ENCODE results near the gene CPHXL.
A peak's percentile ranks its signal among the peaks of the same experiment; 100 is the strongest.

Gene CPHXL

DNA sequence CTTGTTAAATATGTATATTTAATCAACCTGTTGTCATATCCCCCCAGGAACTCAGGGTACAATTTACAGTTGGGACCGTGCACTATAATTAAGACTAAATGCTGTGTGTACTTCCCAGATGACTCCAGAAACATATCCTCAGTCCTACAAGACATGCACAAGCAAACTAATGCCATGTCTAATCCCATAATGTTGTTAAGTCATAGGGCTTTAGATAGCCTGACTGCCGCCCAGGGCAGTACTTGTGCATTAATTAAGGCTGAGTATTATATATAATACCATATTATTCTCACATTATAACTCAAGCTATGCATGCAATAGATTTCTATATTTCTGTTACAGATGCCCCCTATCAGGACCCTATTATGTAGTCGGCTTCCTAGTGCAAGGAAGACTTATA is 20.1 kb upstream of the CPHXL start:
- H3K9me3 ChIP-seq (ENCODE audit: control insufficient read depth, low read length) = peaks cover 31% of the 10 kb centered on the region
- WGBS, 2 experiments (ENCODE audit: insufficient coverage in 2 of 2) = 60% methylated on average over 1 of the region's 3 CpGs; no CpG with 5 or more reads in 1 of the 2 experiments
- no peak overlapping the region for H3K4me3 ChIP-seq (ENCODE audit: extremely low read depth, insufficient read depth, low read length, poor library complexity, severe bottlenecking)
- H3K36me3 ChIP-seq (ENCODE audit: control insufficient read depth, insufficient read depth, low read length) = no peaks in the 10 kb centered on the region
- H3K4me1 ChIP-seq (ENCODE audit: control insufficient read depth, insufficient read depth, low read length, poor library complexity, severe bottlenecking) = no peaks in the 10 kb centered on the region
- no peak overlapping the region for H3K27ac ChIP-seq (ENCODE audit: low read depth, low read length, severe bottlenecking)

DNA sequence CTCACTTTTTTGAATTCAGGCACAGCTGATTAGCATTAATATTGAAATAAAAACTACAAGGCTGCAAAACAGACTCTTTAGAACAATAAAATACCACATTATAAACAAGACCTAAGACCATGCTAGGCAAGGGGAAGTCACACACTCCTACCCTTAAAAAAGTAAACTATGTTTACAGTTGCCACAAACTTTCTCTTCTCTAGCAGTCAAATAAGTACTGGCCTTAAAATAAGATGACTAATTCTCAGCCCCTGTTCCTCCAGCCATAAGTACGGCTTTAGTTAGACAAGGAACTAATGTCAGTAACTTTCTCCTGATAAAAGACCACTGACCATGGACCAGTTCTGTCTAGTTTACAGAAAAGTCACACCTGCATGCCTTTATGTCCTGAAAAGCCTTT is 19.5 kb upstream of the CPHXL start:
- Histone ChIP-seq H3K4me3 (ENCODE audit: extremely low read depth, insufficient read depth, low read length, poor library complexity, severe bottlenecking) (no peak overlapping the region), H3K4me1 (ENCODE audit: control insufficient read depth, insufficient read depth, low read length, poor library complexity, severe bottlenecking) (no peaks in the 10 kb centered on the region), H3K27ac (ENCODE audit: low read depth, low read length, severe bottlenecking) (no peak overlapping the region), H3K9me3 (ENCODE audit: control insufficient read depth, low read length) (peaks cover 32% of the 10 kb centered on the region), H3K36me3 (ENCODE audit: control insufficient read depth, insufficient read depth, low read length) (no peaks in the 10 kb centered on the region)
- 83 to 86% methylated on average over 1 of the region's 1 CpG for WGBS, 2 experiments (ENCODE audit: insufficient coverage in 2 of 2)

DNA sequence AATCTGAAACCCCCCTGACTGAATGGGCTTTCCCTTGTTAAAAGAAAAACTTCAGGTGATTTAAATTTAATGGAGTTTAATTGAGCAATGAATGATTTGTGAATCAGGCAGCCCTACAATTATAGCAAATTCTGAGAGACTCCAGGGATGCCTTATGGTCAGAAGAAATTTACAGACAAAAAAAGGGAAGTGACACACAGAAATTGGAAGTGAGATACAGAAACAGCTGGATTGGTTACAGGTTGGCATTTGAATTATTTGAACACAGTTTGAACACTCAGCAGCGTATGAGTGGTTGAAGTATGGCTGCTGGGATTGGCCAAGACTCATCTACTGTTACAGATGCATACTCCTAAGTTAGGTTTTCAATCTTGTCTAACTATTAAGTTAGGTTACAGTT is 19.0 kb upstream of the CPHXL start:
- H3K36me3 ChIP-seq (ENCODE audit: control insufficient read depth, insufficient read depth, low read length) = no peaks in the 10 kb centered on the region
- WGBS, 2 experiments (ENCODE audit: insufficient coverage in 2 of 2) = 40% methylated on average over 1 of the region's 1 CpG; no CpG with 5 or more reads in 1 of the 2 experiments
- H3K4me1 ChIP-seq (ENCODE audit: control insufficient read depth, insufficient read depth, low read length, poor library complexity, severe bottlenecking) = no peaks in the 10 kb centered on the region
- no peak overlapping the region for H3K4me3 ChIP-seq (ENCODE audit: extremely low read depth, insufficient read depth, low read length, poor library complexity, severe bottlenecking)
- H3K27ac ChIP-seq (ENCODE audit: low read depth, low read length, severe bottlenecking) = no peak overlapping the region
- H3K9me3 ChIP-seq (ENCODE audit: control insufficient read depth, low read length) = peaks cover 37% of the 10 kb centered on the region

DNA sequence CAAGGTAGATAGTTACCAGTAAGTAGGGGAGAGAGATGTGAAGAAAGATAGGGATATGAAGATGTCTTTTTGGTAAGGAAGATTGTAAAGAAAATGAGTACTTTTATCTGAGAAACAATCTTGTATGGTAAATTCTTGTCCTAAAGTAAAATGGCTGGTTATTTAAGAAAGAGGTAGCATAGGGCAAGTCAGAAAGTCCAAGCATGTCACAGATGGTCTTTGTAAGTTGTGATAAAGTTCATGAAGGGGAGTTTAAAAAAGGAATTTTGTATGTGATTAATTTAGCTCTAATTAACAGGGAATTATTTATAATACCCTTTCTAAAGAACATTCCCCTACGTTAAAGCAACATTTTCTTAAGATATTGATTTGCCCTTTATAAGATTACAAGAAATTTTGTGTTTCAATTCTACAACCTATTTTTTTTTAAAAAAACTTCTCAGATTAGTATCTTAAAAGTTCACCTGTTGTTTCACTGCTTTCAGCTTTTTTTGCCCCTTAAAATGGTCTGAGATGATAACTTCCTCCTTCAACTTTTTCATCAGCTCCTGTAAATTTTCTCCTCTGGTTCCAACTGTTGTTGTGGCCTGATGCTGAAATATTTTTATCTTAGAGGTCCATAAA is 16.2 kb upstream of the CPHXL start:
- Histone ChIP-seq H3K9me3 (ENCODE audit: control insufficient read depth, low read length) (peaks cover 39% of the 10 kb centered on the region), H3K27ac (ENCODE audit: low read depth, low read length, severe bottlenecking) (no peak overlapping the region), H3K36me3 (ENCODE audit: control insufficient read depth, insufficient read depth, low read length) (no peaks in the 10 kb centered on the region), H3K4me1 (ENCODE audit: control insufficient read depth, insufficient read depth, low read length, poor library complexity, severe bottlenecking) (no peaks in the 10 kb centered on the region), H3K4me3 (ENCODE audit: extremely low read depth, insufficient read depth, low read length, poor library complexity, severe bottlenecking) (no peak overlapping the region)
- no CpG with 5 or more reads among the region's 1 CpG for WGBS, 2 experiments (ENCODE audit: insufficient coverage in 2 of 2)

DNA sequence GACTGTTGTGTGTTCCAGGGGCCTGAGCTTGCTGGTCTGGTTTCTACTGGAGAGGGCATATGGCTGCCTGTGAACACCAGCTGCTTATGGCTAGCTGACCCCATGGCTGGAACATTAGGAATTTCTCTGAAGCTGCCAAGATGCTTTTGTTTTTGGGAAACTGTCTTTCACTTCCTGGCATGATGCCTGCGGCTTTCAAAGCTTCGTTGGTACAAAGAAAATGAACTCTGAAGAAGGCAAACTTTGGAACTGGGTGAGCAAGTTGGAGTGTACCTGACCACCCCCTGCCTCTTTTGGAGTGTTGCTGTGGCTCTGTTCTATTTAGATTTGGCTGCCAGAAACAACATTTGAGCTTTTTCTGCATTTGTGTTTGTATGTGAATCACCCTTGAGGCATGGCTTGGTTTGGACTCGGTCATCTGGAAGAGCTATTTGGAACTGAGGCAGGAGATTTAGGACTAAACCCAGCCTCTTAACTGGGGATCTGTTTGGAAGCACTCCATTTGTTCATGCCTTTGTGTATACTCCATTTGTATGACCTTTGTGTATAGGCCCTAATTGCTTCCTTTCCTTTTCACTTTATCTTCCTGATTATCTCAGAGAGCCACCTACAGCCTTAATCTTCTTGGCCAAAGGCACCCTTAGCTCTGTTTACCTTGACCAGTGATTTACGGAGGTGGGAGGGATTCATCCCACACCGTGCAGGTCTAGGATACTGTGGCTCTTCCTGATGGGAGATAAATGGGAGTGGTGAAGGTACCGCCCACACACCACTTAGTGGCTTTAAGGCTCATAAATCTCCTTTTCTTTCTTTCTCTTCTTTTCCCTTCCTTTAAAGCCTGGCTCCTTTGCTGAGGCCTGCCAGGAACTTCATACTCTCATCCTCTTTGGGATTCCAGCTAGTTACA is 7.3 kb upstream of the CPHXL start:
- no peaks in the 10 kb centered on the region for H3K4me1 ChIP-seq (ENCODE audit: control insufficient read depth, insufficient read depth, low read length, poor library complexity, severe bottlenecking)
- H3K9me3 ChIP-seq (ENCODE audit: control insufficient read depth, low read length) = no peaks in the 10 kb centered on the region
- no peak overlapping the region for H3K4me3 ChIP-seq (ENCODE audit: extremely low read depth, insufficient read depth, low read length, poor library complexity, severe bottlenecking)
- peak overlapping the region; percentile 68 for H3K27ac ChIP-seq (ENCODE audit: low read depth, low read length, severe bottlenecking)
- H3K36me3 ChIP-seq (ENCODE audit: control insufficient read depth, insufficient read depth, low read length) = no peaks in the 10 kb centered on the region
- 80 to 83% methylated on average over 3 to 4 of the region's 6 CpGs for WGBS, 2 experiments (ENCODE audit: insufficient coverage in 2 of 2)

DNA sequence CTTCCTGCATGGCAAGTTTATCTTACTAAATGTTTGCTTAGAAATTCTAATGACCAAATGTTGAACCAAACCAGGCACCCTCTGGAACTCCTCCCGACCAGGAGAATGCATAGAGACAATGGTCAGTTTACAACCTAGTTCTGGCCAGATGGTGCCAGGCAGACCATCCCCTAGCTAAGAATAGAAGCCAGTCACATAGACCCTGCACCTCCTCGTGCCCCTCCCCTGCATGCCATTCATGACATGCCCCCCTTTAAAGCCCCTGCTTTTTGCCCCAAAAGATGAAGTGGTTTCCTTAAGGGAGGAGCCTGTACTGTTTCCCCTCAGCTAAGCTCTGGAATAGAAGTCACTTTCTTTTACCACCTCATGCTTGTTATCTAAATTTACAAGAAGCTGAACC is 6.6 kb upstream of the CPHXL start:
- 56 to 60% methylated on average over 2 of the region's 2 CpGs for WGBS, 2 experiments (ENCODE audit: insufficient coverage in 2 of 2)
- H3K27ac ChIP-seq (ENCODE audit: low read depth, low read length, severe bottlenecking) = peak overlapping the region; percentile 68

DNA sequence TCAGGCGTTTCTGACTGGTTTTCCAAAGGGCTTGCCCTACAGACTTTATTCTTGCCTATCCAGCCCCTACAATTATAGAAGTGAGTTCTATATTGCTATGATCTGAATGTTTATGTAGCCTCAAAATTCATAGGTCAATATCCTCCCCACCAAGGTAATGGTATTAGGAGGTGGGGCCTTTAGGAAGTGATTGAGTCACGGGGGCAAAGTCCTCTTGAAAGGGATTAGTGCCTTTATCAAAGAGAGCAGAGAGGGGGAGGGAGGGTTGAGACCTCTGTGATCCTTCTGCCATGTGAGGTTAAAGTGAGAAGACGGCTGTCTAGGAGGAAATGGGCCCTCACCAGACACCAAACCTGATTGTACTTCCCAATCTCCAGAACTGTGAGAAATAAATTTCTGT is 931 bp upstream of the CPHXL start:
- Histone ChIP-seq H3K4me3 (ENCODE audit: extremely low read depth, insufficient read depth, low read length, poor library complexity, severe bottlenecking) (no peak overlapping the region), H3K9me3 (ENCODE audit: control insufficient read depth, low read length) (no peaks in the 10 kb centered on the region), H3K4me1 (ENCODE audit: control insufficient read depth, insufficient read depth, low read length, poor library complexity, severe bottlenecking) (no peaks in the 10 kb centered on the region), H3K27ac (ENCODE audit: low read depth, low read length, severe bottlenecking) (no peak overlapping the region), H3K36me3 (ENCODE audit: control insufficient read depth, insufficient read depth, low read length) (no peaks in the 10 kb centered on the region)
- 40% methylated on average over 1 of the region's 3 CpGs; no CpG with 5 or more reads in 1 of the 2 experiments for WGBS, 2 experiments (ENCODE audit: insufficient coverage in 2 of 2)

More for the DNA sequence above, 6.6 kb upstream of the CPHXL start:
- H3K9me3 ChIP-seq (ENCODE audit: control insufficient read depth, low read length) = no peaks in the 10 kb centered on the region
- no peaks in the 10 kb centered on the region for H3K36me3 ChIP-seq (ENCODE audit: control insufficient read depth, insufficient read depth, low read length)
- no peak overlapping the region for H3K4me3 ChIP-seq (ENCODE audit: extremely low read depth, insufficient read depth, low read length, poor library complexity, severe bottlenecking)
- no peaks in the 10 kb centered on the region for H3K4me1 ChIP-seq (ENCODE audit: control insufficient read depth, insufficient read depth, low read length, poor library complexity, severe bottlenecking)

DNA sequence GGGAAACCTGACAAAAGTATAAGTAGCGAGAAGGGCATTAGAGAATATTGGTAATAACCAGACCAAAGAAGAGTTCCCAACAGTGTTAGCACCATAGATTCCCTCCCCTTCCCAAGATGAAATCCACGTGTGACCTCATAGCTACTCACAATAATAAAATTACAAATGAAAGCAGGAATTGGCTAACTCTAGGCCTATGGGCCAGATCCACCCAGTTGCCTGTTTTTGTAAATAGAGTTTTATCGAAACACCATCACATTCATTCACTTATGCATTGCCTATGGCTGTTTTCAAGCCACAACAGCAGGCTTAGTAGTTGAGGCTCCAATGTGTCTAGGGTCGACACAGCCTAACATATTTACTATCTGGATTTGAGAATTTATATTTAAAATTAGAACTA is 7.8 kb downstream of the CPHXL start:
- Histone ChIP-seq H3K27ac (ENCODE audit: low read depth, low read length, severe bottlenecking) (no peak overlapping the region), H3K9me3 (ENCODE audit: control insufficient read depth, low read length) (peaks cover 16% of the 10 kb centered on the region), H3K36me3 (ENCODE audit: control insufficient read depth, insufficient read depth, low read length) (no peaks in the 10 kb centered on the region), H3K4me1 (ENCODE audit: control insufficient read depth, insufficient read depth, low read length, poor library complexity, severe bottlenecking) (no peaks in the 10 kb centered on the region), H3K4me3 (ENCODE audit: extremely low read depth, insufficient read depth, low read length, poor library complexity, severe bottlenecking) (no peak overlapping the region)
- WGBS, 2 experiments (ENCODE audit: insufficient coverage in 2 of 2) = 67 to 86% methylated on average over 1 to 2 of the region's 4 CpGs

DNA sequence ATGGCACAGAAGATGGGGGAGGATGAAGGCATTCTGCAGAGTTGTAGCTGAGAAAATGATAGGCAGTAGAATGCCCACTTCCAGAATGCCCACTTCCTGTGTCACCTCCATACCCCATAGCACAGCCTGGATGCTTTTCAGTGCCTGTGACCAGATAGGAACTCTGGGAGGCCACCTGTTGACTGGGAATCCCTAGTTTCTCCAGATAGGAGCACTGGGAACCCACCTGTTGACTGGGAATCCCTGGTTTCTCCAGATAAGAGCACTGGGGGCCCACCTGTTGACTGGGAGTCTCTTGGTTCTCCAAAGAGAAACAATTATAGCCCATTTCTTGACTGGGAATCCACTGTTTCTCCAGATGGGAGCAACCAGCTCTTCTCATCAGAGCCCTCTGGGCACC is 11.6 kb downstream of the CPHXL start:
- H3K4me1 ChIP-seq (ENCODE audit: control insufficient read depth, insufficient read depth, low read length, poor library complexity, severe bottlenecking) = no peaks in the 10 kb centered on the region
- no peak overlapping the region for H3K4me3 ChIP-seq (ENCODE audit: extremely low read depth, insufficient read depth, low read length, poor library complexity, severe bottlenecking)

DNA sequence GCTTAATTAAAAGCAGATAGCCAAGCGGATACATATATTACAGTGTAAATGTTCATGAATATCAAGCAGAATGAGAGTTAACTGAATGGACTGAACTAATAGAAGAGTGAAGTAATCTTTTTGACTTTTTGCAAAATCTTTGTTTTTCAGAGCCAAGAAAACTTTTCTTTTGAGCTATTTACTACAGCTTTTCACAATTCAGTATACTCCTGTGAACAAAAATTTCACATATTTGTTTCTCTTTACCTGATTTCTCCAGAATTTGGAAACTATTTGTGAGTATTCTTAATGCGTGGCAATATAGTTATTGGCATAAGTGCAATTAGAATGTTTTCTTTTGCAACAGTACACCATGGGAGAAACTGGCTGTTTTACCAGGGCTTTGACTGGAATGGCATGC is 15.9 kb downstream of the CPHXL start:
- WGBS, 2 experiments (ENCODE audit: insufficient coverage in 2 of 2) = 100% methylated on average over 1 of the region's 2 CpGs
- no peaks in the 10 kb centered on the region for H3K36me3 ChIP-seq (ENCODE audit: control insufficient read depth, insufficient read depth, low read length)
- peaks cover 18% of the 10 kb centered on the region for H3K9me3 ChIP-seq (ENCODE audit: control insufficient read depth, low read length)
- H3K27ac ChIP-seq (ENCODE audit: low read depth, low read length, severe bottlenecking) = no peak overlapping the region
- no peaks in the 10 kb centered on the region for H3K4me1 ChIP-seq (ENCODE audit: control insufficient read depth, insufficient read depth, low read length, poor library complexity, severe bottlenecking)
- H3K4me3 ChIP-seq (ENCODE audit: extremely low read depth, insufficient read depth, low read length, poor library complexity, severe bottlenecking) = no peak overlapping the region

More for the DNA sequence above, 11.6 kb downstream of the CPHXL start:
- Histone ChIP-seq H3K36me3 (ENCODE audit: control insufficient read depth, insufficient read depth, low read length) (no peaks in the 10 kb centered on the region), H3K9me3 (ENCODE audit: control insufficient read depth, low read length) (peaks cover 26% of the 10 kb centered on the region), H3K27ac (ENCODE audit: low read depth, low read length, severe bottlenecking) (no peak overlapping the region)

DNA sequence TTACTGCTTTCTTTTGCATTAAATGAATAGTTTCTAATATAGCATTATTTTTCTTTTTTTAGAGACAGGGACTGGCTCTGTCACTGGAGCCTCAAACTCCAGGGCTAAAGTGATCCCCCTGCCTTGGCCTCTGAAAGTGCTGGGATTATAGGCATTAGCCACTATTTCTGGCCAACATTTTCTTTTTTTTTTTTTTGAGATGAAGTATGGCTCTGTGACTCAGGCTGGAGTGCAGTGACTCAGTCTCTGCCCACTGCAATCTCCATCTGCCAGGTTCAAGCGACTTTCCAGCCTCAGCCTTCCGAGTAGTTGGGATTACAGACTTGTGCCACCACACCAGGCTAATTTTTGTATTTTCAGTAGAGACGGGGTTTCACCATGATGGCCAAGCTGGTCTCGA is 23.0 kb downstream of the CPHXL start:
- H3K4me1 ChIP-seq (ENCODE audit: control insufficient read depth, insufficient read depth, low read length, poor library complexity, severe bottlenecking) = no peaks in the 10 kb centered on the region
- H3K9me3 ChIP-seq (ENCODE audit: control insufficient read depth, low read length) = no peaks in the 10 kb centered on the region
- no peak overlapping the region for H3K4me3 ChIP-seq (ENCODE audit: extremely low read depth, insufficient read depth, low read length, poor library complexity, severe bottlenecking)
- whole genome bisulfite sequencing, 2 experiments (ENCODE audit: insufficient coverage in 2 of 2) = 95 to 100% methylated on average over 4 of the region's 4 CpGs
- no peaks in the 10 kb centered on the region for H3K36me3 ChIP-seq (ENCODE audit: control insufficient read depth, insufficient read depth, low read length)
- no peak overlapping the region for H3K27ac ChIP-seq (ENCODE audit: low read depth, low read length, severe bottlenecking)
